Right lobe of liver (tissue), 4 donors: ENCODE results near the gene CENATAC.

ENCODE experiments used
- CTCF ChIP-seq, 4 donors: fragments of 200-600 bp in 3 of 4; fragments of 450-650 bp in 1 of 4; IDR thresholded peaks; one replicate each; pipeline versions ENCODE4 v1.5.1 to v1.8.0; 2016 to 2022; ENCODE audit warnings: antibody characterized with exemption in 4 of 4, mild to moderate bottlenecking in 2 of 4
- POLR2A ChIP-seq: fragments of 450-650 bp; IDR thresholded peaks from one replicate; pipeline ENCODE4 v1.6.1; 2017; ENCODE audit warnings: antibody characterized with exemption, mild to moderate bottlenecking
- donor health status: DM: no; HTN: no; CAD: no.
- donor health status: DM: no; HTN: no; CAD: no.
- donor health status: DM: no; HTN: yes; CAD: no.

DNA sequence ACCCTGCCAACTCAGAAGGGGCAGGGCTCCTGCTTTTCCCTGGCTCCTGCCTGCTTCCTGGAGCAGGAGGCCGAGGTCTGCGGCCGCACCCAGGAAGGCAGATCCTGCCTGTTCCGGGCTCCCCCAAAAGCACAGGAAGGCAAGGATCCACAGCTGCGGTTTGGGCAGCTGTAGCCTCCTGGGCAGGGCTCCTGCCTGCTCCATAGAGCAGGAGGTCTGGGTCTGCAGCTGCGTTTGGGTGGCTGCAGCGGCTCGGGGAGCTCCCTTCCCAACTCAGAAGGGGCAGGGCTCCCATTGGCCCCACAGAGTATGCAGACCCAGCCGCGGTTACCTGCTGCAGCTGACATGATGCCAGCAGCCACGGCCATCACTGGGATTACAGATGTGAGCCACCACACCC is 36.3 kb upstream of the CENATAC start:
- TF ChIP-seq CTCF (IDR thresholded peaks at IDR 0.05) (no peak), POLR2A (no peak)
